GM18499 (cell line): ENCODE results near the gene FRYL.
"Not testable (repeated sequence)": the region's sequence is repeated elsewhere in the genome, so short reads cannot be mapped to it uniquely, and the experiment has no call there.

ENCODE experiments used
- ATAC-seq: cut with Tn5 transposase; IDR thresholded peaks from one replicate; pipeline ENCODE4 v1.9.1; 2021; ENCODE audit warnings: moderate number of reproducible peaks; ENCODE audit not compliant: insufficient read depth, unreplicated experiment

The FRYL gene

GRCh38 chr4:48668254-48669017, 111.6 kb downstream of the FRYL start:
- no peak for ATAC-seq

GRCh38 chr4:48667148-48667547, 112.9 kb downstream of the FRYL start:
- no peak for ATAC-seq

DNA sequence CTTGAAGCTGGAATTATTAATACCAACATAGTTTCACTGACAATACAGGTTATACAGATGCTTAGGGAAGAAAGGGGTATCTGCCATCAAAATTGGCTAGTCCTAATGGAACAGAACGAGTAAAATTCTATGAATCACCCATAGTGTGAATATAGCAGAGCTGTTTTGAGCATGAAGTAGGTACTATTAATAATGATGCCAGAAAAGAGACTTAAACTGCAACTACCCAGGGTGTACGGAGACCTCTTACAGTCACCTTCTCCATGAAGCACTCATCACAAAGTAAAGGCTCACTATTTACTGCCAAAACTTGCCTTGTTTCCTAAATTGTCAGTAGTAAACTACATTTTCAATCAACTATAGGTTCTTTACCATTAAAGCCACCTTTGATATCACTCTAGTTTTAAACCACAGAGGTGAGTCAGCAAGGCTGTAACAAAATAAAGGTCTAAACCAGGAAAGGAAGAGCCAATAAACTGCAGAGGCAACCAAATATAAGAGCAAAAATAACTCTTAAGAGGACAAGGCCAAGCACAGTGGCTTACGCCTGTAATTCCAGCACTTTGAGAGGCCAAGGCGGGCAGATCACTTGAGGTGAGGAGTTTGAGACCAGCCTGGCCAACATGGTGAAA, 114.4 kb downstream of the FRYL start:
- ATAC-seq = no peak

GRCh38 chr4:48664938-48665337, 115.1 kb downstream of the FRYL start:
- ATAC-seq = no peak

DNA sequence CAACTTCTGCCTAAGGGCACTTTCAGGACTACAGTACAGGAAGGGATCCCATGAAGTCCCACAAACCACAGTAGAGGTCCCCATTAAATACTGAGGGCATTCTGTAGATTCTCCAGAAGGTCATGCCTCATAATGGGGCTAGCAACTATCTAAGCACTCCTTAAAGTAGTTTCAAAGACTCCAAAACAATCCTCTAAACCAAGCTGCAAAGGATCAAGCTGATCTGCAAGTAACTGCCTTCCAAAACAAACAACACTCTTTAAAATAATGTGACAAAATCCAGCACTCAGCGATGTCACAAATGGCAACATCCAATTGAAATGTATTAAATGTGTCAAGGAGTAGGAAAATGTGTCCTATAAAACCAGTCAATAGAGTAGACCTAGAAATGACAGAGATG, 118.7 kb downstream of the FRYL start:
- no peak for ATAC-seq

- ATAC-seq = no peak
Measured at GRCh38 chr4:48660347-48660746, 119.7 kb downstream of the FRYL start.

- ATAC-seq = no peak
Measured at GRCh38 chr4:48654015-48654664, 125.9 kb downstream of the FRYL start.

GRCh38 chr4:48653217-48654014, 126.7 kb downstream of the FRYL start:
- no peak for ATAC-seq

GRCh38 chr4:48651914-48652313, 128.2 kb downstream of the FRYL start:
- ATAC-seq = no peak

GRCh38 chr4:48649505-48649904, 130.6 kb downstream of the FRYL start:
- ATAC-seq = no peak

GRCh38 chr4:48645225-48645794, 134.8 kb downstream of the FRYL start:
- ATAC-seq = no peak

- ATAC-seq = no peak
Measured at GRCh38 chr4:48642421-48643374, 137.4 kb downstream of the FRYL start.

DNA sequence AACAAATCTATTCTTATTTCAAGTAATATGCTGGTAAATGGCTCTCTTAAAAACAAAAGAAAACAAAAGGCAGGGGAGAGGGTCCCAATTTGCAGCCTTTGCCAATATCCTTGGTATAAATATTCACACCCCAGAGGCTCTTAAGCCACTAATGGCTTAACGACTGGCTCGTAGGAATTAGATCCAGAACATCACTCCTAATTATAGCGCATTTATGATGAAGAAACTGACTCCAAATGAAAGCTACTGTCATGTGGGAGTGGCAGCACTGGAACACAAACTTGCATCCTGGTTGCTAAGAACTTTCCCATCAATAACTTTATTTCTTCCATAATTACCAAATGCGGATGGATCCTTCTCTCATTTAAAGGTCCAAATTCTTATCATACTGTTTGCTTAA, 138.7 kb downstream of the FRYL start:
- no peak for ATAC-seq

DNA sequence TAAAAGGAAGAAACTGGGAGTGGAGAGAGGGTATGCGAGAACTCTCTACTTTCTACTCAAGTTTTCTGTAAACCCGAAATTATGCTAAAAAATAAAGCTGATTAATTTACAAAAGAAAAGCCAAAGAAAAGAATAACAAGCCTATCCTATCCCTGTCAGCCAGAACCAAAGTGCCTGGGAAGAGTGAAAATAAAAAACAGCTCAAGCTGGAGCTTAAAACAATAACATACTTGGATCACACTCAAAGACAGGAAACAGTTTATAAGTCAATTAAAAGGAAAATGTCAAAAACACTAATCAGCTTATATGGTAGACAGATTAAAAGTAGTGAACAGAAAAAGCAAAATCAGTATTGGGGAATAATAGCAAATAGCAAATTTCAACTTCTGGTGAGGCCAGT, 139.4 kb downstream of the FRYL start:
- no peak for ATAC-seq

- no peak for ATAC-seq
Measured at GRCh38 chr4:48640225-48640624, 139.9 kb downstream of the FRYL start.

DNA sequence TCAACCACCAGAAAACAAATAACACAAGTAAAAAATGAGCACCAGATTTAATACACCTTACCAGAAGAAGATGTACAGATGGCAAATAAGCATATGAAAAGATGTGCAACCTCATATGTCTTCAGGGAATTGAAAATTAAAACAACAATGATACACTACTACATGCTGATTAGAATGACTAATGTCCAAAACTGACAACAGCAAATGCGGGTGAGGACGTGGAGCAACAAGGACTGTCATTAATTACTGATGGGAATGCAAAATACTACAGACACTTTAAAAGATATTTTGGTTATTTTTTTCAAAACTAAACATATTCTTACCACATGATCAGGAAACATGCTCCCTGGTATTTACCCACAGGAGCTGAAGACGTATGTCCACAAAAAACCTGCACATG, 140.3 kb downstream of the FRYL start:
- ATAC-seq = no peak

- not testable (repeated sequence) for ATAC-seq
Measured at GRCh38 chr4:48638586-48638985, 141.5 kb downstream of the FRYL start.

DNA sequence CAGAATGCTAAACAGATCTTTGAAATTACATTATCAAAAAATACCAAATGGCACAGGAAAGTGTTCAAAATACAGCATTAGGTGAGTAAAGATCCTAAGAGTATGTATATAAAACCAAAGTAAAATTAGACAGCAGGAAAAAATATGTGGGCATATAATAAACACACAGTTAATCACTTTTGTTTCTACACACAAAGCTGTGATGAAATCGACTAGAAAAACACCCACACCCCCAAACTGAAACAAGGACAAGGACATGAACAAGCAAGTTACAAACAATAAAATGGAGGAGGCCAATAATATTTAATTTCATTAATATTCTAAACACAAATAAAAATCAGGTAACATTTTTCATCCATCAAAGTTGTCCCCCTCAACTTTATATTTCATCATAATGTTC, 143.2 kb downstream of the FRYL start:
- no peak for ATAC-seq

DNA sequence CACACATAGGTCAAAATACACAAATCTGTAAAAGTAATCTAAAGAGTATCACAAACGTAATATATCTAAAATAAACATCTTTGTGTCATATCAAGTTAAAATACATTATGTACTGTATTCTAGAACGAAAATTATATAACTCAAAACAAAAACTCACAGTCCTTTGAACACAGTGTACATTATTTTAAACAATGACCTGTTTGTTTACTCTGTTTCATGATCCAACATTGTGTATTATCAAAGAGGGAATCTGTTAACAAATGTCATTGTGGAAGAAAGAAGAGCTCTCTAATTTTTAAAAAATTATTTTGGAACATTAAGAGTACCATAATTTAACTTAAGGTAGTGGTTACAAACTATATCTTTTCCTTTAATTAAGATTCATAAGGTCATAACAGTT, 144.1 kb downstream of the FRYL start:
- ATAC-seq = no peak
